Hepatocyte (in vitro differentiated cells): Measurements from ENCODE around the gene BBS9.

ENCODE experiments used
- CTCF ChIP-seq: fragments of 200-600 bp; sonication (generic); IDR thresholded peaks from 2 replicates; pipeline ENCODE4 v1.5.1; 2016; ENCODE audit warnings: antibody characterized with exemption, mild to moderate bottlenecking; ENCODE audit not compliant: poor library complexity
- EZH2 ChIP-seq: fragments of 200-600 bp; sonication (generic); IDR thresholded peaks from 2 replicates; pipeline ENCODE4 v1.6.1; 2016; ENCODE audit warnings: antibody characterized with exemption, mild to moderate bottlenecking, borderline replicate concordance

GRCh38 chr7:33287738-33288137 lies 158.4 kb downstream of the BBS9 start:
- no peak for TF ChIP-seq CTCF
- TF ChIP-seq EZH2 = no peak
